Astrocyte (in vitro differentiated cells and primary cell): ENCODE data around the gene HCAR1. TPM values are rescaled to one million over a fixed set of nuclear protein-coding genes. Genes with fewer than 3 reads are reported as not detected.

Experiments used
- DNase-seq: peaks from one replicate; pipeline ENCODE4 v3.0.0-alpha.2; 2010; ENCODE audit warnings: low read depth
- FAIRE-seq: peaks from 2 replicates; lab custom pipeline; 2011; peaks lifted over from hg19 to GRCh38; lab: Jason Lieb, UNC
- H2AFZ ChIP-seq: 2 replicates; pipeline ENCODE4 v1.6.0; 2012; ENCODE audit warnings: low read depth, low read length, inconsistent platforms
- H3K27ac ChIP-seq: 2 replicates; pipeline ENCODE4 v1.5.1; 2011; ENCODE audit warnings: low read depth, low read length, inconsistent platforms
- H3K27me3 ChIP-seq: 2 replicates; pipeline ENCODE4 v1.6.0; 2011; ENCODE audit warnings: low read length, inconsistent platforms; ENCODE audit not compliant: insufficient read depth
- H3K36me3 ChIP-seq: 2 replicates; pipeline ENCODE4 v1.5.1; 2011; ENCODE audit warnings: low read length, inconsistent platforms; ENCODE audit not compliant: insufficient read depth
- H3K4me1 ChIP-seq: 2 replicates; pipeline ENCODE4 v1.5.1; 2011; ENCODE audit warnings: low read length, inconsistent platforms; ENCODE audit not compliant: insufficient read depth
- H3K4me2 ChIP-seq: 2 replicates; pipeline ENCODE4 v1.6.0; 2012; ENCODE audit warnings: low read length, inconsistent platforms
- H3K4me3 ChIP-seq: 2 replicates; pipeline ENCODE4 v1.5.1; 2011; ENCODE audit warnings: low read depth, mild to moderate bottlenecking, low read length, inconsistent platforms; ENCODE audit not compliant: insufficient read depth
- H3K79me2 ChIP-seq: 2 replicates; pipeline ENCODE4 v1.6.0; 2012; ENCODE audit warnings: mild to moderate bottlenecking, low read length, inconsistent platforms; ENCODE audit not compliant: insufficient read depth
- H3K9ac ChIP-seq: 2 replicates; pipeline ENCODE4 v1.6.0; 2012; ENCODE audit warnings: mild to moderate bottlenecking, low read length, inconsistent platforms
- H3K9me3 ChIP-seq: 2 replicates; pipeline ENCODE4 v1.5.1; 2012; ENCODE audit warnings: low read depth, mild to moderate bottlenecking, low read length, inconsistent platforms; ENCODE audit not compliant: insufficient read depth
- H4K20me1 ChIP-seq: 2 replicates; pipeline ENCODE4 v1.6.0; 2012; ENCODE audit warnings: low read length, inconsistent platforms; ENCODE audit not compliant: insufficient read depth
- H3K27ac Mint-ChIP-seq: one replicate; pipeline ENCODE4 v1.8.0; 2021; ENCODE audit warnings: mild to moderate bottlenecking, mixed read lengths; ENCODE audit not compliant: unreplicated experiment
- H3K27me3 Mint-ChIP-seq: one replicate; pipeline ENCODE4 v1.8.0; 2021; ENCODE audit warnings: low read depth, mixed read lengths; ENCODE audit not compliant: unreplicated experiment
- H3K36me3 Mint-ChIP-seq: one replicate; pipeline ENCODE4 v1.8.0; 2021; ENCODE audit warnings: low read depth, mixed read lengths; ENCODE audit not compliant: unreplicated experiment
- H3K4me1 Mint-ChIP-seq: one replicate; pipeline ENCODE4 v1.8.0; 2021; ENCODE audit warnings: low read depth, mixed read lengths; ENCODE audit not compliant: unreplicated experiment
- H3K4me3 Mint-ChIP-seq: one replicate; pipeline ENCODE4 v1.8.0; 2021; ENCODE audit warnings: mild to moderate bottlenecking, moderate library complexity, mixed read lengths; ENCODE audit not compliant: unreplicated experiment
- H3K9me3 Mint-ChIP-seq: one replicate; pipeline ENCODE4 v1.8.0; 2021; ENCODE audit warnings: mild to moderate bottlenecking, mixed read lengths; ENCODE audit not compliant: unreplicated experiment
- EZH2 ChIP-seq: IDR thresholded peaks from 2 replicates; pipeline ENCODE4 v1.6.1; 2012; ENCODE audit warnings: mild to moderate bottlenecking, low read length, inconsistent platforms; ENCODE audit not compliant: insufficient read depth
- total RNA-seq: library from RNA; stranded (reverse); gene quantifications from 2 replicates; pipeline ENCODE4 v1.2.1, GENCODE V29; 2021
- TF ChIP-seq, protein P1 (sequence below): IDR thresholded peaks from 2 replicates; pipeline ENCODE4 v1.5.1; 2011; ENCODE audit warnings: low read depth, mild to moderate bottlenecking, inconsistent platforms, low read length, moderate library complexity; ENCODE audit not compliant: insufficient read depth

HCAR1 gene
- total RNA-seq, 1 donor from 2014 or later, result not detected

DNA sequence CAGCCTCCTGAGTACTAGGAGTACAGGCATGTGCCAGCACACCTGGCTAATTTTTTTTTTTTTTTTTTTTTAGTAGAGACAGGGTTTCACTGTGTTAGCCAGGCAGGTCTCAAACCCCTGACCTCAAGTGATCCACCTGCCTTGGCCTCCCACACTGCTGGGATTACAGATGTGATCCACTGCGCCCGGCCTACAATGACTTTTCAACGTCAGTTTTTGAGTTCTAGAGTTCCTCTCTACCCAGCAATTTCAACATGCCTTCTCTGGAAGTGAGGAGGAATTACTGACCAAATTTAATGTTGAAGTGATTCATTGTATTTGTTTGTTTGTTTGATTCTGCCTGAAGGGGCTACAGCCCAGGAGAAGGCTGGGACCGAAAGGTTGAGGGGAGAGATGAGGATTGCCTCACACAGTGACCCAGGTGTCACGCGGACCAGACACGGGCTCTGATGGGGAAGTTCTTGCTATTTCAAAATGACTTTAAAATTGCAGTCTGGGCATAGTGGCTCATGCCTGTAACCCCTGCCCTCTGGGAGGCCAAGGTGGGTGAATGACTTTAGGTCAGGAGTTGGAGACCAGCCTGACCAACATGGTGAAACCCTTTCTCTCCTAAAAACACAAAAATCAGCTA, 13.4 kb upstream of the HCAR1 start:
- Histone ChIP-seq H3K4me2 (no peak overlapping the region), H3K4me1 (no peaks in the 10 kb centered on the region), H3K9me3 (no peaks in the 10 kb centered on the region), H3K27ac (no peak overlapping the region), H4K20me1 (no peaks in the 10 kb centered on the region), H2AFZ (no peak overlapping the region), H3K79me2 (no peaks in the 10 kb centered on the region), H3K27me3 (no peaks in the 10 kb centered on the region), H3K9ac (no peak overlapping the region), H3K36me3 (no peaks in the 10 kb centered on the region), H3K4me3 (no peak overlapping the region)
- no peaks in the 10 kb centered on the region for H3K4me1 Mint-ChIP-seq
- no peaks in the 10 kb centered on the region for H3K36me3 Mint-ChIP-seq
- peaks cover 3% of the 10 kb centered on the region for H3K9me3 Mint-ChIP-seq
- DNase-seq (no peak), FAIRE-seq (no peak)
- H3K4me3 Mint-ChIP-seq, result no peak overlapping the region
- H3K27ac Mint-ChIP-seq, result no peak overlapping the region
- TF ChIP-seq, protein P1, sequence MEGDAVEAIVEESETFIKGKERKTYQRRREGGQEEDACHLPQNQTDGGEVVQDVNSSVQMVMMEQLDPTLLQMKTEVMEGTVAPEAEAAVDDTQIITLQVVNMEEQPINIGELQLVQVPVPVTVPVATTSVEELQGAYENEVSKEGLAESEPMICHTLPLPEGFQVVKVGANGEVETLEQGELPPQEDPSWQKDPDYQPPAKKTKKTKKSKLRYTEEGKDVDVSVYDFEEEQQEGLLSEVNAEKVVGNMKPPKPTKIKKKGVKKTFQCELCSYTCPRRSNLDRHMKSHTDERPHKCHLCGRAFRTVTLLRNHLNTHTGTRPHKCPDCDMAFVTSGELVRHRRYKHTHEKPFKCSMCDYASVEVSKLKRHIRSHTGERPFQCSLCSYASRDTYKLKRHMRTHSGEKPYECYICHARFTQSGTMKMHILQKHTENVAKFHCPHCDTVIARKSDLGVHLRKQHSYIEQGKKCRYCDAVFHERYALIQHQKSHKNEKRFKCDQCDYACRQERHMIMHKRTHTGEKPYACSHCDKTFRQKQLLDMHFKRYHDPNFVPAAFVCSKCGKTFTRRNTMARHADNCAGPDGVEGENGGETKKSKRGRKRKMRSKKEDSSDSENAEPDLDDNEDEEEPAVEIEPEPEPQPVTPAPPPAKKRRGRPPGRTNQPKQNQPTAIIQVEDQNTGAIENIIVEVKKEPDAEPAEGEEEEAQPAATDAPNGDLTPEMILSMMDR, result no peak
- no peak for TF ChIP-seq EZH2
- no peaks in the 10 kb centered on the region for H3K27me3 Mint-ChIP-seq

DNA sequence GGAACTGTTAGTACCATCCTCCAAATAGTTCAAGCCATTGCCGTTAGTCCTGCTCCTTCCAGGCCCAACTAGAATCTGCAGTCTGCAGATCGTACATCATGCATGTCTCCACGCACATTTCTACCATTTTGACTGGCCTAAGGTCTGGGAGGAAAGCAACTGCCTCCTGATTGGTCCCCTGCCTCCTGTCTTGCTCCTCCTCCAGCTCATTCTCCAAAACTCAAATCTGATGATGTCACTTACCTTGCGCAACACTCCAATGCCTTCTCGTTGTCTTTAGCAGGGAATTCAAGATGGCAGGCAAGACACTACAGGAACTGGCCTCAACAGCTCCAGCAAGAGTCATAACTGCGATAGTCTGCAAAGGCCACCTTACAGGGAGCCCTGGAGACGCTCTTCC, 9.7 kb upstream of the HCAR1 start:
- Histone ChIP-seq H3K9ac (no peak overlapping the region), H3K27me3 (no peaks in the 10 kb centered on the region), H4K20me1 (no peaks in the 10 kb centered on the region), H3K36me3 (no peaks in the 10 kb centered on the region), H3K4me2 (no peak overlapping the region), H3K4me3 (no peak overlapping the region), H2AFZ (no peak overlapping the region), H3K27ac (no peak overlapping the region), H3K4me1 (no peaks in the 10 kb centered on the region), H3K79me2 (no peaks in the 10 kb centered on the region), H3K9me3 (no peaks in the 10 kb centered on the region)
- no peak for TF ChIP-seq EZH2
- TF ChIP-seq, protein P1, result no peak
- H3K27ac Mint-ChIP-seq, result no peak overlapping the region
- H3K36me3 Mint-ChIP-seq, result no peaks in the 10 kb centered on the region
- H3K4me3 Mint-ChIP-seq, result no peak overlapping the region
- peaks cover 2% of the 10 kb centered on the region for H3K4me1 Mint-ChIP-seq
- peaks cover 3% of the 10 kb centered on the region for H3K9me3 Mint-ChIP-seq
- no peak for FAIRE-seq
- no peaks in the 10 kb centered on the region for H3K27me3 Mint-ChIP-seq
- no peak for DNase-seq

- H3K4me3 Mint-ChIP-seq, result no peak overlapping the region
- H3K27ac Mint-ChIP-seq, result no peak overlapping the region
- no peak overlapping the region for H3K4me2 ChIP-seq
- H4K20me1 ChIP-seq, result no peaks in the 10 kb centered on the region
- no peak overlapping the region for H3K4me3 ChIP-seq
- H3K27me3 ChIP-seq, result peaks cover under 1% of the 10 kb centered on the region
- H3K27ac ChIP-seq, result no peak overlapping the region
- H2AFZ ChIP-seq, result no peak overlapping the region
- H3K9me3 Mint-ChIP-seq, result peaks cover 3% of the 10 kb centered on the region
- H3K36me3 ChIP-seq, result no peaks in the 10 kb centered on the region
- DNase-seq (peak; percentile 67), FAIRE-seq (no peak)
- H3K27me3 Mint-ChIP-seq, result no peaks in the 10 kb centered on the region
- no peaks in the 10 kb centered on the region for H3K79me2 ChIP-seq
- no peak for TF ChIP-seq EZH2
- TF ChIP-seq, protein P1, result no peak
- no peaks in the 10 kb centered on the region for H3K4me1 ChIP-seq
- H3K36me3 Mint-ChIP-seq, result no peaks in the 10 kb centered on the region
- H3K9ac ChIP-seq, result no peak overlapping the region
- H3K4me1 Mint-ChIP-seq, result peaks cover 2% of the 10 kb centered on the region
- no peaks in the 10 kb centered on the region for H3K9me3 ChIP-seq
Observed at GRCh38 chr12:122738571-122738970, 7.9 kb upstream of the HCAR1 start.
